Measurements from ENCODE around the gene SMPD1. TPM values are rescaled to one million over a fixed set of nuclear protein-coding genes. Genes with fewer than 3 reads are reported as not detected.
"Not testable (repeated sequence)": the region's sequence is repeated elsewhere in the genome, so short reads cannot be mapped to it uniquely, and the experiment has no call there.

SMPD1 gene
- total RNA-seq, 1 experiment from 2014 or later, result 71.8 TPM

GRCh38 chr11:6388748-6389147 is 1.5 kb upstream of the SMPD1 start:
- DNase-seq (ENCODE audit: low read depth), result no peak

- DNase-seq (ENCODE audit: low read depth), result no peak
These were observed 620 bp downstream of the SMPD1 start for GRCh38 chr11:6390718-6391469.

DNA sequence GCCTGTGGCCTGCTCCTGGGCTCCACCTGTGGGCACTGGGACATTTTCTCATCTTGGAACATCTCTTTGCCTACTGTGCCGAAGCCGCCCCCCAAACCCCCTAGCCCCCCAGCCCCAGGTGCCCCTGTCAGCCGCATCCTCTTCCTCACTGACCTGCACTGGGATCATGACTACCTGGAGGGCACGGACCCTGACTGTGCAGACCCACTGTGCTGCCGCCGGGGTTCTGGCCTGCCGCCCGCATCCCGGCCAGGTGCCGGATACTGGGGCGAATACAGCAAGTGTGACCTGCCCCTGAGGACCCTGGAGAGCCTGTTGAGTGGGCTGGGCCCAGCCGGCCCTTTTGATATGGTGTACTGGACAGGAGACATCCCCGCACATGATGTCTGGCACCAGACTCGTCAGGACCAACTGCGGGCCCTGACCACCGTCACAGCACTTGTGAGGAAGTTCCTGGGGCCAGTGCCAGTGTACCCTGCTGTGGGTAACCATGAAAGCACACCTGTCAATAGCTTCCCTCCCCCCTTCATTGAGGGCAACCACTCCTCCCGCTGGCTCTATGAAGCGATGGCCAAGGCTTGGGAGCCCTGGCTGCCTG is 1.4 kb downstream of the SMPD1 start:
- no peak for DNase-seq (ENCODE audit: low read depth)

GRCh38 chr11:6392251-6392650 is 2.0 kb downstream of the SMPD1 start:
- DNase-seq (ENCODE audit: low read depth), result not testable (repeated sequence)

DNA sequence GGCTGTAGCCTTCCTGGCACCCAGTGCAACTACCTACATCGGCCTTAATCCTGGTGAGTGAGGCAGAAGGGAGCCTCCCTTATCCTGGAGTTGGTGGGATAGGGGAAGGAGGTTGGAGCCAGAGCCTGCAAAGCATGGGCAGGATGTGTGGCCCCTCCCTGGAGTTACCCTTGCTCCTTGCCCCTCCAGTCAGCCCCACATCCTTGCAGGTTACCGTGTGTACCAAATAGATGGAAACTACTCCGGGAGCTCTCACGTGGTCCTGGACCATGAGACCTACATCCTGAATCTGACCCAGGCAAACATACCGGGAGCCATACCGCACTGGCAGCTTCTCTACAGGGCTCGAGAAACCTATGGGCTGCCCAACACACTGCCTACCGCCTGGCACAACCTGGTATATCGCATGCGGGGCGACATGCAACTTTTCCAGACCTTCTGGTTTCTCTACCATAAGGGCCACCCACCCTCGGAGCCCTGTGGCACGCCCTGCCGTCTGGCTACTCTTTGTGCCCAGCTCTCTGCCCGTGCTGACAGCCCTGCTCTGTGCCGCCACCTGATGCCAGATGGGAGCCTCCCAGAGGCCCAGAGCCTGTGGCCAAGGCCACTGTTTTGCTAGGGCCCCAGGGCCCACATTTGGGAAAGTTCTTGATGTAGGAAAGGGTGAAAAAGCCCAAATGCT is 3.9 kb downstream of the SMPD1 start:
- DNase-seq (ENCODE audit: low read depth), result no peak

DNA sequence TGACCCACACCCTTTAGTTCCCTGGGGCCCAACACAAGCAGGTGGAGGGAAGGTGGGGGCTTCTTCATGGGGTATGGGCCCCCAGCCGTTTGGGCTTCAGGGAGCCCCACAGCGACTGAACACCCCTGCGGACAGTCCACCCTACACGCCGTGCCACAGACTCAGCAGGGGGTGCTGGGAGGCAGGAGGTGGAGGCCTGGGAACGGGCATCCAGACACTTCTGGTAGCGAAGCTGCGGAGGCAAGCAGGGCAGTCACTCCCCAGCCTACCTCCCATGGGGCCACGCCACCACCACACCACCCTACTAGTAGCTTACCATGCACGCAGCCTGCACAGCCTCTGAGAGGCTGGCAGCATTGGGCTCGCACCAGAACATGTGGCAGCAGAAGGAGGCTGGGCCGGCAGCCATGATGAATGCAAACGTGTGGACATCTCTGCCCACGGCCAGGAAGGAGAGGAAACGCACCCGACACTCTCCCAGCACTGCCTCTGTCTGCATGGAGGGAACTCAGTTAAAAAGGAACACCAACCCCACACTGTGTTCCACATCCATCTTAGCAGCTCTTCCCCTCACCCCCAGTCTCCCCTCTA is 5.3 kb downstream of the SMPD1 start:
- DNase-seq (ENCODE audit: low read depth), result no peak

GRCh38 chr11:6397156-6397555 is 6.9 kb downstream of the SMPD1 start:
- no peak for DNase-seq (ENCODE audit: low read depth)

- no peak for DNase-seq (ENCODE audit: low read depth)
These were observed 7.4 kb downstream of the SMPD1 start for GRCh38 chr11:6397636-6398035.

GRCh38 chr11:6400431-6401345 is 10.4 kb downstream of the SMPD1 start:
- no peak for DNase-seq (ENCODE audit: low read depth)

DNA sequence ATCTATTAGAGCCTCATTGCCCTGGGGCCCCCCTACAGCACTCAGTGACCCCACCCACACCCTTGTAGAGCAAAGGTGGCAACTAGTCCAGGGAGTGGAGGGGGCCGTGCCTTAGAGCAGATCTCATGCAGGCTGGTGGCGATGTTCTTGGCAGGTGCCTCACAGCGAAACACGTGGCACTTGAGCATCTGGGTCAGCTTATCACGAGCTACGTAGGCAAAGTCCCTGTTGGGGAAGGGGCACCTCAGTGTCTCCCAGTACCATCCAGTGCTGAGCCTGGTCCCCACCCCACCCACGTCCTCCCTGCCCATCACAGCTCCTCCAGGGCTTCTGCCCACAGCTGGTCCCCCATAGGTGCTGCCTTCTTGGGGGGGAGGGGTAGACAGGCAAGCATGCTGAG is 11.2 kb downstream of the SMPD1 start:
- DNase-seq (ENCODE audit: low read depth), result no peak

GRCh38 chr11:6402061-6402470 is 11.8 kb downstream of the SMPD1 start:
- no peak for DNase-seq (ENCODE audit: low read depth)

DNA sequence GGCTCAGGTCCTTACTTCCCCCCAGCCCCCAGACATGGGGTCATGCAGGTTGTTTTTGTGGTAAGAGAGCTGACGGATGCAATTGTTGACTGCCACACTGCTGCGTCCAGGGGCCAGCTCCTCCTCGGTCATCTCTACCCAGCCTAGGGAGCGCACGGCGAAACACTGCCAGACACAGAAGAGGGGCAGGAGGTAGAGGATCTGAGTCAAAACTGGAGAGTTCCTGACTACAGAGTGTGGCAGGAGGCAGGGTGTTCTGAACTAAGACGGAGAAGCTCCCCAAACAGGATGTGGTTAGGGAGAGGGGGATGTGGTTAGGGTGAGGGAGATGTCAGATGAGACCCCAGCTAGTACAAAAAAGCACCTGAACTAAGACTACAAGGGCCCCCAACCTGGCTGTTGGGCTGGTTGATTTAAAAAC is 12.3 kb downstream of the SMPD1 start:
- no peak for DNase-seq (ENCODE audit: low read depth)

DNA sequence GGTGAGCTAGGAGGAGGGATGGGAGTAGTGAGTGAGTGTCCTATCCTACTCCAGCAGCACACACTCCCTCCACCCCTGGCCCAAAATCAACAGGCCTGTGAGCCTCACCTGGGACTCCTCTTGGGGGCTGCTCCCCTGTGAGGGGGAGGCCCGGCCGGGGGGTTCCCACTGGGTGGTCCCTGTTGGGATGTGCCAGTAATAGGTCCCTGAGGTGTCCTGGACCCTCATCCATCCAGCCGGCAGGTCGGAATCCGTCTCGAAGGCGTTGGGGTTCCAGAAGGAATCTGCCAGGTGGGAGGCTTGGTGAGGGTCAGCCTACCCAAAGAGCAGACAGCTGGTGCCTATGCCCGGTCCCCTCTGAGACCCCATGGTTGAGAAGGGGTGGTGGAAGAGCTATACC is 13.3 kb downstream of the SMPD1 start:
- no peak for DNase-seq (ENCODE audit: low read depth)

GRCh38 chr11:6404342-6405051 is 14.2 kb downstream of the SMPD1 start:
- DNase-seq (ENCODE audit: low read depth), result no peak

GRCh38 chr11:6405052-6405667 is 14.9 kb downstream of the SMPD1 start:
- DNase-seq (ENCODE audit: low read depth), result no peak

DNA sequence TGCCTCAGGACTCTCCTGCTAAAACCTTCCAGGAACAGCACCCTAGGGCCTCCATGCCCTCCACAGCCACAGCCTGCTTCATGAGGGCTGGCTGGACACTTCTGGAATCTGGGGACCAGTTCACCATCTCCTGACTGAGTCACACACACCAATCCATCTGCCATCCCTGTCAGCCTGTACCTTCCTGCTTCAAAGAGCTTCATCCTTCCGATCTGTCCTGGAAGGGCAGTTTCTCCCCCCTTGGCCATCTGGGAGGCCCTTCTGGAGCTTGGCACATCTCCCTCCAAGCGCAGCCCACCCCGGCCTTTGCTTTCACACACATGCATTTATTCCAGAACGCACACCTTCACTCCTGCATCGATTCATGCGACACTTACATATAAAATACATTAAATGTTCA is 15.6 kb downstream of the SMPD1 start:
- DNase-seq (ENCODE audit: low read depth), result no peak

- no peak for DNase-seq (ENCODE audit: low read depth)
These were observed 16.1 kb downstream of the SMPD1 start for GRCh38 chr11:6406370-6406769.

DNA sequence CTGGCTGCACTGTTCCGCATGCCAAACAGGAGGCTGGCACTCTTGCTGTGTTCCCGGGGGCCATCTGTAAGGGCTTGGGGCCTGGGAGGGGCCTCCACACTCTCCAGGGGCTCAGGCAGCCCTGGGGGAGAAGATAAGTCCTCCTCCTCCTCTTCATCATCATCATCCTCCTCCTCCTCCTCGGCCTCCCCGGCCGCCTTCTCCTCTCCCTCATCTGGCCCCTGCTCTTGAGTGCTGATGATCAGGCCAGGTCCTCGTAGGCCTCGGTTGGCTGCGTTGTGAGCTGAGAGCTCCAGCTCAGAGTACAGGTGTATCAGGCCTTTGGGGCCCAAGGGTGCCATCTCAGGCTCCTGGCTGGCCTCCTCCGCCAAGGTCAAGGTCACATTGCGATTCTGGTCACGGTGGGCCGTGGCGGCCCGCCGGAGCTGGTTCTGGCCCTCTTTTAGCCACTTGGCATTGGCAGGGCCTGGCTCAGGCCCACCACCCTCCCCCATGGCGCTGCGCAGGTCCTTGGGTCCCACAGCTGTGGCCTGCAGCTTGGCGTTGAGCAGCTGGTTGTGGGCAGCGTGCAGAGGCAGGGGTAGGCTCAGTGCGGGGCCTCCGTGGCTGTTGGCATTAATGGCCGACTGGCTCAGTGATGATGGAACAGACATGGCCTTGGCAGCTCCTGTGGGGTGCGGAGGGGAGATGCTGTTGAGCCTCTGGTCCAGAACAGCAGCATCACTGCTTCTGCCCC is 20.6 kb downstream of the SMPD1 start:
- no peak for DNase-seq (ENCODE audit: low read depth)

GRCh38 chr11:6411594-6412031 is 21.3 kb downstream of the SMPD1 start:
- no peak for DNase-seq (ENCODE audit: low read depth)

Measured in LHCN-M2 (cell line).